H9 (cell line): ENCODE results near the gene LRP1B. TPM values are rescaled to one million over a fixed set of nuclear protein-coding genes. Genes with fewer than 3 reads are reported as not detected.

ENCODE experiments used
- DNase-seq: peaks from one replicate; pipeline ENCODE4 v3.0.0-alpha.2; 2017
- H2AFZ ChIP-seq: one replicate; pipeline ENCODE4 v1.6.1; 2013; ENCODE audit warnings: mild to moderate bottlenecking, low read length, control low read depth, moderate library complexity
- H2AK5ac ChIP-seq: 2 replicates; pipeline ENCODE4 v1.6.1; 2013; ENCODE audit warnings: low read length, control low read depth, mixed read lengths; ENCODE audit not compliant: insufficient read length
- H2BK120ac ChIP-seq: one replicate; pipeline ENCODE4 v1.6.1; 2013; ENCODE audit warnings: low read depth, mild to moderate bottlenecking, low read length, control low read depth, inconsistent platforms; ENCODE audit not compliant: poor library complexity, severe bottlenecking
- H2BK12ac ChIP-seq: 2 replicates; pipeline ENCODE4 v1.6.1; 2013; ENCODE audit warnings: low read length, control low read depth, mixed read lengths, low read depth; ENCODE audit not compliant: insufficient read length
- H2BK15ac ChIP-seq: 2 replicates; pipeline ENCODE4 v1.6.1; 2013; ENCODE audit warnings: low read depth, low read length, control low read depth
- H2BK20ac ChIP-seq: one replicate; pipeline ENCODE4 v1.6.1; 2013; ENCODE audit warnings: low read depth, mild to moderate bottlenecking, low read length, control low read depth, inconsistent platforms; ENCODE audit not compliant: poor library complexity, severe bottlenecking
- H2BK5ac ChIP-seq: 2 replicates; pipeline ENCODE4 v1.6.1; 2013; ENCODE audit warnings: low read length, control low read depth, mixed read lengths; ENCODE audit not compliant: insufficient read length
- H3K14ac ChIP-seq: 2 replicates; pipeline ENCODE4 v1.6.1; 2013; ENCODE audit warnings: low read length, control low read depth; ENCODE audit not compliant: insufficient read depth
- H3K18ac ChIP-seq: 2 replicates; pipeline ENCODE4 v1.6.1; 2013; ENCODE audit warnings: low read depth, mild to moderate bottlenecking, mixed read lengths, low read length, control low read depth; ENCODE audit not compliant: insufficient read length
- H3K23ac ChIP-seq: 2 replicates; pipeline ENCODE4 v1.6.1; 2013; ENCODE audit warnings: low read length, control low read depth, mixed read lengths, low read depth; ENCODE audit not compliant: insufficient read length
- H3K23me2 ChIP-seq: 2 replicates; pipeline ENCODE4 v1.6.1; 2013; ENCODE audit warnings: low read depth, mild to moderate bottlenecking, mixed read lengths, low read length, control low read depth; ENCODE audit not compliant: insufficient read length, poor library complexity, severe bottlenecking
- H3K27ac ChIP-seq: 2 replicates; pipeline ENCODE4 v1.5.1; 2013; ENCODE audit warnings: low read length, control low read depth, mixed read lengths, low read depth; ENCODE audit not compliant: insufficient read length
- H3K27me3 ChIP-seq: 2 replicates; pipeline ENCODE4 v1.6.1; 2013; ENCODE audit warnings: low read length, control low read depth, inconsistent platforms; ENCODE audit not compliant: insufficient read depth
- H3K4ac ChIP-seq: 2 replicates; pipeline ENCODE4 v1.6.1; 2013; ENCODE audit warnings: low read depth, mild to moderate bottlenecking, control low read depth, inconsistent platforms, low read length, moderate library complexity
- H3K4me1 ChIP-seq: 2 replicates; pipeline ENCODE4 v1.6.1; 2013; ENCODE audit warnings: low read length, control low read depth, inconsistent platforms; ENCODE audit not compliant: insufficient read depth
- H3K4me2 ChIP-seq: 2 replicates; pipeline ENCODE4 v1.6.1; 2013; ENCODE audit warnings: low read length, control low read depth, mixed read lengths; ENCODE audit not compliant: insufficient read length, insufficient read depth
- H3K56ac ChIP-seq: 2 replicates; pipeline ENCODE4 v1.6.1; 2013; ENCODE audit warnings: low read depth, mild to moderate bottlenecking, mixed read lengths, low read length, control low read depth; ENCODE audit not compliant: insufficient read length
- H3K79me1 ChIP-seq: 2 replicates; pipeline ENCODE4 v1.6.1; 2013; ENCODE audit warnings: low read depth, mild to moderate bottlenecking, moderate library complexity, low read length, control low read depth, inconsistent platforms; ENCODE audit not compliant: insufficient read depth, poor library complexity, severe bottlenecking
- H3K79me2 ChIP-seq: 2 replicates; pipeline ENCODE4 v1.6.1; 2013; ENCODE audit warnings: low read length, control low read depth, inconsistent platforms; ENCODE audit not compliant: insufficient read depth
- H3K9ac ChIP-seq: 2 replicates; pipeline ENCODE4 v1.6.1; 2013; ENCODE audit warnings: low read length, control low read depth, mixed read lengths; ENCODE audit not compliant: insufficient read length; ENCODE audit errors: extremely low read depth
- H3K9me3 ChIP-seq: one replicate; pipeline ENCODE4 v1.6.1; 2013; ENCODE audit warnings: low read depth, low read length, inconsistent platforms; ENCODE audit not compliant: control insufficient read depth
- H3T11ph ChIP-seq: one replicate; pipeline ENCODE4 v1.6.1; 2013; ENCODE audit warnings: mild to moderate bottlenecking, low read length, control low read depth, inconsistent platforms
- H4K20me1 ChIP-seq: one replicate; pipeline ENCODE4 v1.6.1; 2013; ENCODE audit not compliant: control insufficient read depth, insufficient read length, insufficient read depth
- H4K5ac ChIP-seq: 2 replicates; pipeline ENCODE4 v1.6.1; 2013; ENCODE audit warnings: low read depth, mild to moderate bottlenecking, mixed read lengths, low read length, control low read depth; ENCODE audit not compliant: insufficient read length
- H4K8ac ChIP-seq: replicated peaks from 2 replicates; pipeline ENCODE4 v1.6.1; 2013; ENCODE audit warnings: low read length, control low read depth, mixed read lengths, low read depth; ENCODE audit not compliant: insufficient read length
- H4K91ac ChIP-seq: 2 replicates; pipeline ENCODE4 v1.6.1; 2013; ENCODE audit warnings: low read depth, mild to moderate bottlenecking, moderate library complexity, mixed read lengths, low read length, control low read depth; ENCODE audit not compliant: insufficient read length
- H3K27ac Mint-ChIP-seq, 3 experiments: 2 replicates in 2 of 3; 3 replicates in 1 of 3; pipeline ENCODE4 v1.8.0; 2020 to 2021; ENCODE audit warnings: mixed read lengths in 3 of 3, mild to moderate bottlenecking in 1 of 3, moderate library complexity in 1 of 3
- H3K27me3 Mint-ChIP-seq: 2 replicates; pipeline ENCODE4 v1.8.0; 2021; ENCODE audit warnings: low read depth, mild to moderate bottlenecking, moderate library complexity, mixed read lengths
- H3K36me3 Mint-ChIP-seq, 3 experiments: 2 replicates in 2 of 3; 3 replicates in 1 of 3; pipeline ENCODE4 v1.8.0; 2020 to 2021; ENCODE audit warnings: low read depth in 3 of 3, mixed read lengths in 3 of 3; ENCODE audit not compliant: insufficient read depth in 1 of 3
- H3K4me1 Mint-ChIP-seq, 2 experiments: 2 replicates each; pipeline ENCODE4 v1.8.0; 2020; ENCODE audit warnings: mixed read lengths in 2 of 2
- H3K4me3 Mint-ChIP-seq, 2 experiments: 2 replicates in 1 of 2; 3 replicates in 1 of 2; pipeline ENCODE4 v1.8.0; 2020 to 2021; ENCODE audit warnings: mild to moderate bottlenecking in 2 of 2, mixed read lengths in 2 of 2, moderate library complexity in 1 of 2
- H3K9me3 Mint-ChIP-seq, 2 experiments: 2 replicates in 1 of 2; 3 replicates in 1 of 2; pipeline ENCODE4 v1.8.0; 2020; ENCODE audit warnings: mild to moderate bottlenecking in 2 of 2, mixed read lengths in 2 of 2, moderate library complexity in 1 of 2
- CTCF ChIP-seq: fragments of 200-600 bp; sonication (generic); conservative IDR thresholded peaks from 3 replicates; pipeline ENCODE4 v1.8.0; 2021; ENCODE audit warnings: antibody characterized with exemption, mild to moderate bottlenecking
- WGBS: extraction: QIAGEN DNeasy Blood & Tissue Kit; methylation state at CpG from one replicate; pipeline ENCODE4 v1.1.7; 2013; ENCODE audit warnings: missing lambda C conversion rate, low lambda C conversion rate, mixed read lengths; ENCODE audit not compliant: insufficient read length; ENCODE audit errors: extremely low coverage; 5-methylcytosine and 5-hydroxymethylcytosine counted together
- total RNA-seq: library from RNA; stranded (reverse); gene quantifications from 2 replicates; pipeline ENCODE4 v1.2.1, GENCODE V29; 2021

The LRP1B gene
- total RNA-seq, 1 experiment from 2014 or later: not detected

- Histone ChIP-seq H2AK5ac (no peak overlapping the region), H3K27me3 (no peaks in the 10 kb centered on the region), H2BK15ac (no peak overlapping the region), H3T11ph (no peak overlapping the region), H2BK20ac (no peak overlapping the region), H3K4me2 (no peak overlapping the region), H2BK5ac (no peak overlapping the region), H2AFZ (no peak overlapping the region), H2BK12ac (no peak overlapping the region), H3K18ac (no peak overlapping the region), H4K5ac (no peak overlapping the region), H3K9ac (no peak overlapping the region), H4K91ac (no peak overlapping the region), H4K20me1 (no peaks in the 10 kb centered on the region), H3K4ac (no peak overlapping the region), H2BK120ac (no peak overlapping the region), H4K8ac (no peak overlapping the region), H3K27ac (no peak overlapping the region), H3K23ac (no peak overlapping the region), H3K79me1 (no peaks in the 10 kb centered on the region), H3K56ac (no peak overlapping the region), H3K79me2 (no peaks in the 10 kb centered on the region), H3K4me1 (no peaks in the 10 kb centered on the region), H3K23me2 (no peaks in the 10 kb centered on the region), H3K9me3 (no peaks in the 10 kb centered on the region), H3K14ac (no peak overlapping the region)
- no peak for DNase-seq
- peak overlapping the region in 2 of 3 experiments; percentile 13 to 51; a peak in 2 of 7 replicates for H3K27ac Mint-ChIP-seq
- H3K4me1 Mint-ChIP-seq: peaks cover 6% of the 10 kb centered on the region in 2 experiments
- no peaks in the 10 kb centered on the region for H3K36me3 Mint-ChIP-seq
- no CpG with 5 or more reads among the region's 4 CpGs for WGBS
- no peak for TF ChIP-seq CTCF
- no peaks in the 10 kb centered on the region for H3K9me3 Mint-ChIP-seq
- no peaks in the 10 kb centered on the region for H3K27me3 Mint-ChIP-seq
- H3K4me3 Mint-ChIP-seq: no peak overlapping the region
Measured at GRCh38 chr2:141384676-141385075, 746.1 kb downstream of the LRP1B start.
